Measurements from ENCODE around the gene SOCS7.

DNA sequence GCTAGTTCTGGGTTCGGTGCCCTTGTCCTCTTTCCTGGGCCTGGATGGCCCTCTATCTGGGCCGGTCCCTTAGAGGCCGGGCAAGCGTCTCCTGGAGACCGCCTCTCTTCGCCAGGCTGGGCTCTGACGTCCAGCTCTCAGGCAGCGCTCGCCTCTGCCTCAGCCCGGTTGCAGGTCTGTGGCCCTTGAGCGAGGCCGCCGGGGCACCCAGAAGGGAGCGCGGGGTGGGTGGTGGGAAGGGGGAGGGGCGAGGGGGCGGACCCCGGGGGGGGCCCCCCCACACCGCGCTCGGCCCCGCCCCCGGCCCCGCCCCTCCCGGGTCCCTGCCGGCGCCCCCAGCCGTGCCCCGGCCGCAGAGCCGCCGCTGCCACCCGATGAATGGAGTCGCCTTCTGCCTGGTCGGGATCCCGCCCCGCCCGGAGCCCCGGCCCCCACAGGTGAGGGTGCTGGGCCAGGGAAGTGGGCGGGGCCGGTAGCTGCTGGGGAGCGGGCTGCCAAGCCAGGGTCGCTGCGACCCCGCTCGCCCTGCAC, 76.5 kb downstream of the SOCS7 start, which contains the start of gene ARHGAP23:
- TF ChIP-seq CTCF (IDR thresholded peaks at IDR 0.05) (no peak), EP300 (IDR thresholded peaks at IDR 0.05) (no peak)
